K562 (cell line): ENCODE results near the gene CUTA. TPM values are rescaled to one million over a fixed set of nuclear protein-coding genes. Genes with fewer than 3 reads are reported as not detected.

Experiments used
- CHCHD3 ChIP-seq: fragments of 250-450 bp; sonication (Bioruptor Pico); IDR thresholded peaks from 2 replicates; pipeline ENCODE4 v2.1.2; 2022; ENCODE audit warnings: mild to moderate bottlenecking
- CLOCK ChIP-seq: fragments of 250-450 bp; sonication (Bioruptor Pico); IDR thresholded peaks from 2 replicates; pipeline ENCODE4 v1.4.0; 2020; ENCODE audit warnings: mild to moderate bottlenecking, moderate library complexity, borderline replicate concordance
- CREBBP ChIP-seq: IDR thresholded peaks from one replicate; pipeline ENCODE4 v1.6.1; 2012; ENCODE audit warnings: low read depth, mild to moderate bottlenecking, control low read depth, inconsistent platforms, low read length
- GATAD2A ChIP-seq: fragments of 450-650 bp; IDR thresholded peaks from 2 replicates; pipeline ENCODE4 v1.6.1; 2017
- HLTF ChIP-seq: fragments of 450-650 bp; IDR thresholded peaks from 2 replicates; pipeline ENCODE4 v1.6.1; 2016
- ILF3 ChIP-seq: fragments of 450-650 bp; IDR thresholded peaks from 2 replicates; pipeline ENCODE4 v1.6.1; 2018; ENCODE audit warnings: antibody characterized with exemption, mild to moderate bottlenecking, moderate library complexity, borderline replicate concordance
- KDM4B ChIP-seq, 2 experiments: fragments of 450-650 bp in 1 of 2; sonication (generic) in 1 of 2; IDR thresholded peaks; 2 replicates each; pipeline ENCODE4 v1.6.1; 2016 to 2017; ENCODE audit warnings: borderline replicate concordance in 2 of 2, antibody characterized with exemption in 1 of 2, low read depth in 1 of 2, mild to moderate bottlenecking in 1 of 2
- NCOA1 ChIP-seq: fragments of 450-650 bp; IDR thresholded peaks from 2 replicates; pipeline ENCODE4 v1.6.1; 2016; ENCODE audit warnings: low read depth
- PHF8 ChIP-seq: fragments of 200-600 bp; sonication (generic); IDR thresholded peaks from 2 replicates; pipeline ENCODE4 v1.6.1; 2012; ENCODE audit warnings: mixed run types, mild to moderate bottlenecking, inconsistent platforms, low read length, moderate library complexity, borderline replicate concordance
- PRMT5 ChIP-seq: sonication (generic); formaldehyde crosslinking; IDR thresholded peaks from 2 replicates; pipeline ENCODE4 v1.5.0; 2020; ENCODE audit warnings: missing genetic modification reagents
- STAT5B ChIP-seq: fragments of 250-450 bp; sonication (Bioruptor Pico); IDR thresholded peaks from 2 replicates; pipeline ENCODE4 v1.8.0; 2021; ENCODE audit warnings: mild to moderate bottlenecking, inconsistent platforms
- ZBTB34 ChIP-seq: fragments of 250-450 bp; sonication (Bioruptor Pico); IDR thresholded peaks from 2 replicates; pipeline ENCODE4 v1.8.0; 2021; ENCODE audit warnings: mild to moderate bottlenecking, moderate library complexity
- ZNF143 ChIP-seq: sonication (generic); formaldehyde crosslinking; IDR thresholded peaks from 2 replicates; pipeline ENCODE4 v1.9.0; 2022; ENCODE audit warnings: mild to moderate bottlenecking, missing genetic modification reagents
- ZNF77 ChIP-seq: fragments of 250-450 bp; sonication (Bioruptor Pico); IDR thresholded peaks from 2 replicates; pipeline ENCODE4 v1.5.0; 2020
- polyA plus RNA-seq, 8 experiments: library from polyadenylated mRNA; depleted of rRNA in 4 of 8; stranded (reverse) in 5 of 8; unstranded in 3 of 8; fragments of >200 nt; fragmentation: Nextera tagmentation in 2 of 8; fragmentation: Illumina TruSeq in 1 of 8; extraction: Ambion mirVana in 2 of 8; extraction: Trizol in 1 of 8; gene quantifications; 2 replicates each; pipeline versions ENCODE4 v1.2.1 to v1.2.3, GENCODE V29; 2011 to 2014; ENCODE audit warnings: inconsistent platforms in 1 of 8, missing spikeins in 1 of 8
- total RNA-seq, 7 experiments: library from RNA; depleted of rRNA in 6 of 7; stranded (reverse); fragments of >200 nt in 6 of 7; fragmentation: Illumina TruSeq in 2 of 7; extraction: Trizol in 2 of 7; gene quantifications; 2 replicates each; pipeline versions ENCODE4 v1.2.1 to v1.2.3, GENCODE V29; 2011 to 2021; ENCODE audit warnings: low replicate concordance in 1 of 7
- TF ChIP-seq, protein P1 (sequence below): fragments of 450-650 bp; IDR thresholded peaks from 2 replicates; pipeline ENCODE4 v1.7.1; 2018; ENCODE audit warnings: mild to moderate bottlenecking, low read depth; ENCODE audit not compliant: partially characterized antibody

The CUTA gene
- total and polyA plus RNA-seq, 9 of the 15 experiments (the other 6 are each of a cell fraction or from before 2014, with no cell fraction given): 166 to 682 (median 310) TPM

DNA sequence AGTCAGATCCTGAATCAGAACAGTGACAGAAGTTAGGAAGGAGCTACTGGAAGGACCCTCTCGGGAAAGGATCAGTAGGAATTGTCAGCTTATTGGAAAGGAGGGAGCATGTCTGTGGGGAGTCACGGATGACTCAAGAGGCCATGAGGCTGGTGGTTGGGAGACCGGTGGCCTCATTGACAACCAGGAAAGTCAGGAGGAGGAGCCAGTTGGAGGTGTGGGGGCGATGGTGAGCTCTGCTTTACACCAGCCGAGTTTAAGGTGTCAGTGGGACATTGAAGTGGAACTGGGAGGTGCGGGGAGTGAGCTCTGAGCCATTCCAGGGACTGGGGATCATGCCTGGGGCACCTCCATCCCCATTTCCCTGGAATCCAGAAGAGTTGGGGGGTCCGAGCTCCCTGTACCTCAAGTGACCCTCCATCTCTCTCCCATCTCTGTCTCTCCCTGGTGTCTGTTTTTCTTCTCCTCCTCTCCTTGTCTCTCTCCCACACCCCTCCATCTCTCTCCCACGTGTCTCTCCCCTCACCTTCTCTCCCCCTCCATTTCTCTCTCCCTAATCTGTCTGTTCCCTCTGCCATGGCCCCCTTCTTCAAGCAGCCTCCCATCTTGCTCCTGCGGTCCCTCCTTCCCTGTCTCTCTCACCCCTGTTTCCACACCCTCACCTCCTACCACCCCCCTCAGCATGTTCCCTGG lies 22.2 kb upstream of the CUTA start (continued):
- TF ChIP-seq, protein P1, sequence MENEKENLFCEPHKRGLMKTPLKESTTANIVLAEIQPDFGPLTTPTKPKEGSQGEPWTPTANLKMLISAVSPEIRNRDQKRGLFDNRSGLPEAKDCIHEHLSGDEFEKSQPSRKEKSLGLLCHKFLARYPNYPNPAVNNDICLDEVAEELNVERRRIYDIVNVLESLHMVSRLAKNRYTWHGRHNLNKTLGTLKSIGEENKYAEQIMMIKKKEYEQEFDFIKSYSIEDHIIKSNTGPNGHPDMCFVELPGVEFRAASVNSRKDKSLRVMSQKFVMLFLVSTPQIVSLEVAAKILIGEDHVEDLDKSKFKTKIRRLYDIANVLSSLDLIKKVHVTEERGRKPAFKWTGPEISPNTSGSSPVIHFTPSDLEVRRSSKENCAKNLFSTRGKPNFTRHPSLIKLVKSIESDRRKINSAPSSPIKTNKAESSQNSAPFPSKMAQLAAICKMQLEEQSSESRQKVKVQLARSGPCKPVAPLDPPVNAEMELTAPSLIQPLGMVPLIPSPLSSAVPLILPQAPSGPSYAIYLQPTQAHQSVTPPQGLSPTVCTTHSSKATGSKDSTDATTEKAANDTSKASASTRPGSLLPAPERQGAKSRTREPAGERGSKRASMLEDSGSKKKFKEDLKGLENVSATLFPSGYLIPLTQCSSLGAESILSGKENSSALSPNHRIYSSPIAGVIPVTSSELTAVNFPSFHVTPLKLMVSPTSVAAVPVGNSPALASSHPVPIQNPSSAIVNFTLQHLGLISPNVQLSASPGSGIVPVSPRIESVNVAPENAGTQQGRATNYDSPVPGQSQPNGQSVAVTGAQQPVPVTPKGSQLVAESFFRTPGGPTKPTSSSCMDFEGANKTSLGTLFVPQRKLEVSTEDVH: no peak
- TF ChIP-seq KDM4B (IDR thresholded peaks at IDR 0.05; ENCODE audit: borderline replicate concordance in 2 of 2, low read depth in 1 of 2): no peak
- TF ChIP-seq ZBTB34 (CRISPR knock-in tag): no peak
- no peak for TF ChIP-seq ZNF143
- TF ChIP-seq CLOCK (CRISPR knock-in tag): no peak
- no peak for TF ChIP-seq ILF3
- TF ChIP-seq NCOA1: no peak
- no peak for TF ChIP-seq CHCHD3
- TF ChIP-seq STAT5B: no peak
- peak; percentile 84 for TF ChIP-seq HLTF
- peak; percentile 38; the same call in 1 of the 2 replicates for TF ChIP-seq GATAD2A
- no peak for TF ChIP-seq CREBBP
- no peak for TF ChIP-seq PRMT5 (CRISPR knock-in tag)
- no peak for TF ChIP-seq PHF8
- no peak for TF ChIP-seq ZNF77 (CRISPR knock-in tag)
